Amniotic stem cell (primary cell): ENCODE data around the gene DDX46.
"Not testable (repeated sequence)": the region's sequence is repeated elsewhere in the genome, so short reads cannot be mapped to it uniquely, and the experiment has no call there.

ENCODE experiments used
- DNase-seq: peaks from one replicate; lab custom pipeline; 2025; lab: John Stamatoyannopoulos, UW

The DDX46 gene

GRCh38 chr5:134758504-134759341, at the start of gene DDX46:
TSS of gene DDX46 (plus strand) at chr5:134758779. CDS start at chr5:134758939, 160 bp downstream.
- DNase-seq: peak; percentile 92

GRCh38 chr5:134714120-134714519, 44.5 kb upstream of the DDX46 start:
- DNase-seq: no peak

GRCh38 chr5:134714541-134714940, 44.0 kb upstream of the DDX46 start:
- DNase-seq: no peak

DNA sequence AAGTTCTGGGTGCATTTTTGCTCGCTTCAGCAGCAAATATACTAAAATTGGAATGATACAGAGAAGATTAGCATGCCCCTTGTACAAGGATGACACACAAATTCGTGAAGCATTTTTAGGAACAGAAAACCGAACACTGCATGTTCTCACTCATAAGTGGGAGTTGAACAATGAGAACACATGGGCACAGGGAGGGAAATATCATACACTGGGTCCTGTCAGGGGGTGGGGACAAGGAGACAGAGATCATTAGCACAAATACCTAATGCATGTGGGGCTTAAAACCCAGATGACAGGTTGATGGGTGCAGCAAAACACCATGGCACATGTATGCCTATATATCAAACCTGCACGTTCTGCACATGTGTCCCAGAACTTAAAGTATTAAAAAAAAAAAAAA, 43.1 kb upstream of the DDX46 start:
- DNase-seq: not testable (repeated sequence)

DNA sequence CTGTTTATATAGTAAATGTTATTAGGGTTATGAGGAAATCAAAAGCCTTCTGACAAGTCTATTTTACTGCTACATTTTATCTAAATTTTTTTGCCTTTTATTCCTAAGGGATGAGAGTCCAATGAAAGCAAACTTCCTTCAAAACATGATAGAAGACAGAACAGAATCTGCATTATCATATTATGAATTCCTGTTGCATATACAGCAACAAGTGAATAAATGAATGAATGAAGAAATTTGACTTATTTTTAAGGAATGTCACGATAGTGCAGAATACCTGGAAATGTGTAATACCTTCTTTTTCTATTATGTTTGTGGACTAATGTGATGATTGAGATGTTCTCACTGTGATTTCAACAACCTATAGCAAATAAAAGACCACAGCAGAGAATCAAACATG, 33.7 kb upstream of the DDX46 start:
- no peak for DNase-seq

DNA sequence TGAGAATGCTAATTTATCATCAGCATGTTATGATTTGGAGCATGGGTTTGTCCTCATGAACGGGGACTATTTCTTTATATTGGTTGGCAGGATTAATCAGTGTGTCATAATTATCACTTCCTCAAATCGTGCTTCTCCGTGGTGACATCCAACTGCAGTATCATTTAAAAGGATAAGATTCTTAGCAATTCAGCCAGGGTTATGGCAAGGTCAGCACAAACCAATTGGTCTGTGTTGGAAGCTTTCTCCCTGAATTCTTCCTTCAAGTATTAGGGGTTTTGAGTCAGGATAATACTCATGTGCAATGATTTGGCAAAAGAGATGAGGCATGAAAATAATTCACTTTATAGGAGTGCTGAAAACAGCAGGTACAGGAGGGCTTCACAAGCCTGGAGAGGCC, 25.8 kb upstream of the DDX46 start:
- no peak for DNase-seq

GRCh38 chr5:134735243-134735642, 23.3 kb upstream of the DDX46 start:
- no peak for DNase-seq

GRCh38 chr5:134736173-134736812, 22.3 kb upstream of the DDX46 start:
- no peak for DNase-seq

DNA sequence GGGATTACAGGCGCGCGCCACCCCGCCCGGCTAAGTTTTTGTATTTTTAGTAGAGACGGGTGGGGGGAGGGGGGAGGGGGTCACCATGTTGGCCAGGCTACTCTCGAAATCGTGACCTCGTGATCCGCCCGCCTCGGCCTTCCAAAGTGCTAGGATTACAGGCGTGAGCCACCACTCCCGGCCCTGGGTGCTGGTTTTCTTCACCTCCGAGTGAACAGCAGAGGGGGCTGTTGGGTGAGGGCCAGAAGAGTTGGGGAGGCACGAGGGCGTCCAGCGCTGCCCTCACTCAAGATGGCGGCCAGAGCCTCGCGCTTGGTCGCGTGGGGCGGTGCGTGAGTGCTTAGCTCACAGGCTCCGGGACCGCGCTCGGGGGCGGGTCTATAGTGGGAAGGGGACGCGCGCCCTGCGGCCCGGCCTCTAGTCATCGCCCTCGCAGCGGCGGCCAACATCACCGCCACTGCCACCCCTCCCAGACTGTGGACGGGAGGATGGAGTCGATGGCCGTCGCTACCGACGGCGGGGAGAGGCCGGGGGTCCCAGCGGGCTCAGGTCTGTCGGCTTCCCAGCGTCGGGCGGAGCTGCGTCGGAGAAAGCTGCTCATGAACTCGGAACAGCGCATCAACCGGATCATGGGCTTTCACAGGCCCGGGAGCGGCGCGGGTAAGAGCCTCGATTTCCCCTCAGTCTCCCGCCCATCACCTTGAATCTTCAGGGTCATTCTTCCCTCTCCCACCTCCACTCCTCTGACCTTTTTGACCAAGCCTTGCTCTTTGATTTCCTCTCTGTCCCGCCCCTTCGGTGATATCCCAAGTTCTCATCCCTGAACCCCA, 20.2 kb upstream of the DDX46 start, which contains the start of gene CAMLG:
Gene CAMLG, plus strand, starts transcription at position 416 of the 830 bp plus-strand sequence. Its CDS starts 73 bp downstream, at position 489.
- peak; percentile 96 for DNase-seq

DNA sequence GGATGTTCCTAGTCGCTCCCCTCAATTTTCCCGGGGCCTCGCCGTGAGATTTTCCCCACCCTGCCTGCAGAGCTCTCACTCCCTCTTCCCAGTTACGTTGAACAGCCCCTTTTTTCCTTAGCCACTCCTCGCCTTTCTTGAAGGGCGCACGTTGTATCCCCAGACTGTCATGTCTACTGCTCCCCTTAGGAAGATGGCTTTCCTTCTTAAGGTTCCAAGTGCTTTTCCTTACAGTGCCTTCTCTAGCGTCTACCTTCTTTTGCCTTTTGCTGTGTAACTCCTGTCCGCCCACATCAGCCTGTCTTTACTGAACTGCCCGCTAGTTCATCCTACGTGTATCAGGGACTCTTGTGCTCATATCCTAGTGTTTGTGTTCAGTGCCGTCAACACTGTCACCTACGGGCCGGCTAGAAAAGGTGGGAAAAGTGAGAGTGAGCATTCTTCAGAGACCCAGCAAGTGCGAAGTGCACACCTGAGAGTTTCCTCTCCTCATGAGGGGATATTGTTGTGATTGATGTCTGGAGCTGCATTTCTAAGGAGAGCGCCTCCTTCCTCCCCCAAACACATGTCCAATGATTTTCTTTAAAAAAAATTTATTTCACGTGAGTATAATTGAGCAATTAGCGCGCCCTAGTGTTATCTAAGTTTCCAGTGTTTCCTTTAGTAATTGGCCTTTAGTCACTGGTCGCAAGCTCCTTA, 19.5 kb upstream of the DDX46 start:
- DNase-seq: peak; percentile 31

DNA sequence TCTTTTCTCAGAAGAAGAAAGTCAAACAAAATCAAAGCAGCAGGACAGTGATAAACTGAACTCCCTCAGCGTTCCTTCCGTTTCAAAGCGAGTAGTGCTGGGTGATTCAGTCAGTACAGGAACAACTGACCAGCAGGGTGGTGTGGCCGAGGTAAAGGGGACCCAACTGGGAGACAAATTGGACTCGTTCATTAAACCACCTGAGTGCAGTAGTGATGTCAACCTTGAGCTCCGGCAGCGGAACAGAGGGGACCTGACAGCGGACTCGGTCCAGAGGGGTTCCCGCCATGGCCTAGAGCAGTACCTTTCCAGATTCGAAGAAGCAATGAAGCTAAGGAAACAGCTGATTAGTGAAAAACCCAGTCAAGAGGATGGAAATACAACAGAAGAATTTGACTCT, 17.5 kb upstream of the DDX46 start:
- DNase-seq: no peak

DNA sequence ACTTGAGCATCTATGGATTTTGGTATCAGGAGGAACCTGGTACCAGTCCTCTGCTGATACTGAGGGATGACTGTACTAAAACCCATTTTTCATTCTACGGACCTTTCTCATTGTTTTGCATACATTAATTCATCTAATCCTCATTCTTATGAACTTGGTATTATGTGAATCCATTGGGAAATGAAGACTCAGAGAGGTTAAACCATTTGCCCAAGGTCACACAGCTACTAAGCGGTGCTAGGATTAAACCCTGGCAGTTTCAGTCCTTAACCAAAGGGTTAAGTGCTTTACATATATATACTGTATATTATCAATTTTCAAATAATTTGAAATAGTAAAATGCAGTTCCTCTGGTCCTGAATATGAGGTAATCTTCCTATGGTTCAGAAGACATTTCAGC, 16.4 kb upstream of the DDX46 start:
- no peak for DNase-seq

- DNase-seq: no peak
These were observed 9.2 kb upstream of the DDX46 start for GRCh38 chr5:134749415-134749814.

GRCh38 chr5:134758176-134758503, 439 bp upstream of the DDX46 start:
- no peak for DNase-seq

- not testable (repeated sequence) for DNase-seq
These were observed 9.1 kb downstream of the DDX46 start for GRCh38 chr5:134767528-134768291.

- no peak for DNase-seq
These were observed 10.6 kb downstream of the DDX46 start for GRCh38 chr5:134769206-134769605.

GRCh38 chr5:134772461-134773125, 14.0 kb downstream of the DDX46 start:
- DNase-seq: no peak

DNA sequence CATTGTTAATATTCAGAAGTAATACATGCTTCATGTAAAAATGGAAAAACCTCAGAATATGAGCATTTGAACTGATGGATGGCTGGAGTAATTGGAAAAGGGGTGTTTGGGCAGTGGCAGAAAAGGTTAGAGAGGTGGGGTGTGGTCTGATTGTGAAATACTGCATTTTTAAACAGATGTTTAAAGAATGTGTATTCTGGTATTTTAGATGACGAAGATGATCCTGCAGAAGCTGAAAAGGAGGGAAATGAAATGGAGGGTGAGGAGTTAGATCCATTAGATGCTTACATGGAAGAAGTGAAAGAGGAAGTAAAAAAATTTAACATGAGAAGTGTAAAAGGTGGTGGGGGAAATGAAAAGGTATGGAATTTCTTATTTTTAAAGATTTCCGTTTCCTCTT, 18.8 kb downstream of the DDX46 start:
- DNase-seq: no peak

GRCh38 chr5:134784241-134784920, 25.8 kb downstream of the DDX46 start:
- no peak for DNase-seq
